ENCODE measurements around the gene HES1.
"Not testable (repeated sequence)": the region's sequence is repeated elsewhere in the genome, so short reads cannot be mapped to it uniquely, and the experiment has no call there.

Gene HES1

DNA sequence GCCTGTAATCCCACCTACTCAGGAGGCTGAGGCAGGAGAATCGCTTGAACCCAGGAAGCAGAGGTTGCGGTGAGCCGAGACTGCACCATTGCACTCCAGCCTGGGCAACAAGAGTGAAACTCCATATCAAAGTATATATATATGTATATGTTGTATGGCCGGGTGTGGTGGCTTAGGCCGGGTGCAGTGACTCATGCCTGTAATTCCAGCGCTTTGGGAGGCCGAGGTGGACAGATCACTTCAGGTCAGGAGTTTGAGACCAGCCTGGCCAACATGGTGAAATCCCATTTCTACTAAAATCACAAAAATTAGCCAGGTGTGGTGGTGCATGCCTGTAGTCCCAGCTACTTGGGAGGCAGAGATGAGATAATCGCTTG lies 7.0 kb upstream of the HES1 start:
- DNase-seq, result not testable (repeated sequence)

DNA sequence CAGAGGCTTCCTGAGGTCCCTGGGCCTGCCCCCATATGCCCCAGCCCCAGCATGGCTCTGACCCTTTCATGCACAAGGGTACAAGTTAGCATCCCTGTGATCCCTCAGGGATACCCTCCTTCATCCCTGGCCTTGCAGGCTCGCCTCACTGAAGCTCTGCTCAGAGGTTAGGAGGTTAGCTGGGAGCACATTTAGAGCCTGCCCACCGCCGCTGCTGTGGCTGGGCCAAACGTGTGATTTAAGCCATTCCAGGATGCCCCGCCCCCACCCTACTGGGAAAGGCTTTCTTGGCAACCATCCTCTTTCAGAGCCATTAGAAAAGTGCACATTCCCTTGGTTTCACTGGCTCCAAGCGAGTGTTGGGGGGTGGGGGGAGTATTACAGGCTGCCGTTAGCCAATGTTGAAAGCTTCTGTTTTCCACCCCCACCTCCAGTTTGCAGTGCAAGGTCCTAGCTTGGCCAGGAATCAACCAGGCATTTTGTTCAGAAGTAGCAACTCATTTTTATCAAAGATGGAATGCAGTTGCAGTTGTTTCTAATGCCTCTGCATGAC lies 6.3 kb upstream of the HES1 start:
- DNase-seq, result no peak

DNA sequence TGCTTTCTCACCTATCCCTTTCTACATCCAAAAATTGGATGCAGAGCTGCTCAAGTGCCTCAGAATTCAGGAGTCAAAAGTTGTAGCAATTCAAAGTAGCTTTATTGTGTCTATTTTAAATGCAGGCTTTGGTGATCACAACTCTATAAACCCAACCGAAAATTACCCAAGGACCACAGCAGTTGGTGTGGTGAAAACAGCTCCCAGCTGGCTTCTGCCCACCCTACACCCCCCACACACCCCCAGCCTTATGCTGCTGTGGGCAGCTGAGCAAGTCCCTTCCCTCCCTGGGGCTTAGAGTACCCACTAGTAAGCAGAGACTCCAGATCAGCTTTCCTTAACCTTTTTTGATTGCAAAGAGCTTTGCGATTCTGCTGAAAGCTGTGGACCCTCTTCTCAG lies 5.8 kb upstream of the HES1 start:
- DNase-seq, result no peak

DNA sequence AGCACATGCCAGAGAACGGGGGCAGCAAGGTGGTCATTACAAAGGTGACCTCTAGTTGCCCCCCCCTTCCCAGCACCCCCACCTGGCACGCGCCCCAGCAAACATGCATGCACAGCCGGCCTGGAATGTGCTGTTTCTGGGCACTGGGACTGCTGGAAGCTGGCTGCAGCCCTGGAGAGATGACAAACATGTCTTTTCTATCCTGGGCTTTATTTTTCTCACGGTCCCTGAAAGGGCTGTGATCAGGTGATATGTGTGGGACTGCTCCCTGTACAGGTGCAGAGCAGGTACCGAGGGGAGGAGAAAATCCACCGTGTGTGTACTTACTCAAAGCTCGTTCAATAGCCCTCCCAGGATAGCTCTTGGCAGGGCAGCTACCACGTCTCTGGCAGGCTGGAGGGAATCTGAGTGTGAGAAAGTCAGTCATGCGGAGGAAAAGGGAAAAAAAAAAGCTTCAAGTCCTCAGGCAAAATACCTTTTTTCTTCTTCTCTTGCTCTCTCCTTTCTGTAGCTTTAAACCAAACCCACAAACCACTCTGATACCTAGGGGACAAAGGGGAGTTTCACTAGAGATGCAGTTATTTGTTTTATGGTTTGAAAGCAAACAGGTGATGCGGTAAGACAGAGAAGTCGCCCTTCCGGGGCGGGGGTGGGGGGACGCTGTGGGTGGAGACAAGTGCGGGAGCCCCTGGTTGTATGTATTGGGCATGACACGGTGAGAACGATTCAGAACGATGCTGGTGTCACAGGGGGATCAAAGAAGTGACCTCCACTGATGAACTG lies 5.0 kb upstream of the HES1 start:
- DNase-seq, result no peak

DNA sequence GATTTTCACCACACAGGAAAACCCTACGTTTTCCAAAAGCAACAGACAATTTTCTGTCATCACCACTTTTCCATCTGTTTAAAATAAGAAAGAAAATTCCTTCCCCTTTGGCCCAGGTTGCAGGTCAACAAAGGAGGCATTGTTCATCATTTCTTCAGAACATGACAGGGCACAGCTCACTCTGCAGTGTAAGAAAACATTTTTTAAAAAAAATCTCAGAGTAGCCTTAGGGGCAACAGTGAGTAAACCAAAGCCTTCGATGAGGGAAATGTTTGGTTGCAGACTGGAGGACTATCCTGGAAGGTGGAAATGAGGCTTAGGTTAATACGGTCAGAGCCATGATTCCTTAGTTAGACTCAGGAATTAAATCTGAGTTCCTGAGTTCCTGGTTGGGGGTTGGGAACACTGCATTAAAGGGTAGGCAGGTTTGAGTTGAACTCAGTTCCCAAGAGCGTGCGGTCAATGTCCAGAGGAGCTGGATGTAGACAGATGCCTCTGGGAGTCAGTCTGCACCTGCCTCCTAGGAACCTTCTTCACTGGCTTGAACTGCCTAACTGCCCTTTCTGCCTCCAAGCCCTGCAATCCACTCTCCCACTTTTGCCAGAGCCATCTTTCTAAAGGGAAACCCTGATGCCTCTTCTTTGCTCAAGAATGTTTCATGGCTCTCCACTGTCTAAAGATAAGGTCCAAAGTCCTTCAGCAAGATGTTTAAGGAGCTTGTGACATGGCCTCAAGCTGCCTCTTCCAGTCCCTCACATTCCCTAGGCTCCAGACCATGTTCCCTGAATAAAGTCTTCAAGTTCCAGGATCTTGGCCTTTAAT lies 3.3 kb upstream of the HES1 start:
- DNase-seq, result no peak

DNA sequence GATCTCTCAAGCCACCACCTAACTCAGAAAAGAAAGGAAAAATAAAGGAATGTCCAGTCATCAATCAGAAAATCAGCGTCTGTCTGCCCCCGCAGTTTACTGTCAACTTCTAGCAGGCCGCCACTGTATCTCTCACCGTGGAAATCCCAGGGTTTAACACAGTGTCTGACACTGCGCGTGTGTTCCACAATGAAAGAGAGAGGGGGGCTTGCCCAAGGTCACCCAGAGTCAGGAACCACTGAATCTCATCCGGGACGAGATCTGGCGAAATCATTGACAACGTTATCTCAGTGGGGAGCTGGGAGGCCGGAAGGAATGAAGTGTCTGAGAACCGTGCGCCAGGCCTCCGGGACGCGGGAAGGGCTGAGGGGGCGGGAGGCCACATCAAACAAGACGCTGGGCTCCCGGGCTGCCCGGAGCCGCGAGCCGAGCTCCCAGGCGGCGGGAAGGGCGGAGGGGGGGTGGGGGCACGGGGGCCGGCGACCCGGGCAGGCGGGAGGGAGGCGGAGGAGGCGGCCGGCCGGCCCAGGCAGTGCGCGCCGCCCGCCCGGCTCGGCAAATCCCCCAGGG lies 2.2 kb upstream of the HES1 start:
- DNase-seq, result no peak

DNA sequence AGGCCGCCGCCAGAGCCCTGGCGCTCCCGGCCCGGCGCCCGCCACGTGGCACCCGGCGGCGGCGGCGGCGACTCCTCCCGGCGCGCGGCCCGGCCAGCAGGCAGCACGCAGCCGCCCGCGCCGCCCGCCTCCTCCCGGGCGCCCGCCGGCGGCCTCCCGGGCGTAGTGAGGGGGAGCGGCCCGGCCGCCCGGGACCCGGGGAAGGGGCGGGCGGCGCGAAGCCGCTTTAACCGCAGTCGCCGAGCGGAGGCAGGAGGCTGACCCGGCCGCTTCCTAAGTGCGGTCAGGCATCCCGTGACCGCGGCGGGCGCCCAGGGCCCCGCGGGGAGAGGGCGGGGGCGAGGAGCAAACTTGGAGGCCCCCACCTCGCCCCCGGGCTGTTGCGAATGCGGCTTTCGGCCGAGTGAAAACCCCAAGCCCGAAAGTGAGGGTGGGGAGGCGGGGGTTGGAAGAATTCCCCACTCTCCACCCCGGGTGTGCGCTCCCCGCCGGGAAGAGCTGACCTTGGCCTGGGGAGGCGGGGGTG lies 1.7 kb upstream of the HES1 start:
- peak; percentile 45 for DNase-seq

DNA sequence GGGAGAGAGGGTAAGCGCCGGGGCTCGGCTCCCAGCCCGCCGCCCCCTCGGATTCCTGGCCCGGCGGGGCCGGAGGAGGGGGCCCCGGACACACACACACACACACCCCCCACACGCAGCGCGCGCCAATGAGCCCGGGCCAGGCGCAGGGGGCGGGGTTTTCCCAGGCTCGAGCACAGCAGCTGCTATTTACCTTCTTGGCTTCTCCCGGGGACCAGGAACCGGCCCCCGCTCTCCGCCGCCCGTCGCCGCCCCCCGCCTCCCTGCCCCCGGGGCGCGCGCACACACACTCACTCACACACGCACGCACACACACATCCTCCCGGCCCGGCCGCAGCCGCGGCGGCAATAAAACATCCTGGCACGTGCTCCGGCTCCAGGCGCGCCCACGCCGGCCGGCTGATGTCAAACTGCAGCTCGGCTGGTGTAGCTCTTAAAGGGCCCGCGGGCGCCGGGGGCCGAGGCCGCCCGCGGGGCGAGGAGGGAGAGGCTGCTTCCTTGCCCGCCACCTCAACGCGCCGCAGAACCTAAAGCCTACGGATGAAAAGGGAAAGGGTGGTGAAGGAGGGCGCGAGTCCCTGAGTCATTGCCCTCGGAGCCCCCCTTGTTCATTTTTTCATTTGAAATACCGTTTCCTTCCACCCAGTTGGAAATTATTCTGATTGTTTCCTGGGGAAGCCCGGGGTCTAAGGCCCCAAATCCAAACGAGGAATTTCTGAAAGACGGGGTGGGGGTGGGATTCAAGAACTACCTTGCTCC lies 1.0 kb upstream of the HES1 start:
- peak; percentile 67 for DNase-seq

DNA sequence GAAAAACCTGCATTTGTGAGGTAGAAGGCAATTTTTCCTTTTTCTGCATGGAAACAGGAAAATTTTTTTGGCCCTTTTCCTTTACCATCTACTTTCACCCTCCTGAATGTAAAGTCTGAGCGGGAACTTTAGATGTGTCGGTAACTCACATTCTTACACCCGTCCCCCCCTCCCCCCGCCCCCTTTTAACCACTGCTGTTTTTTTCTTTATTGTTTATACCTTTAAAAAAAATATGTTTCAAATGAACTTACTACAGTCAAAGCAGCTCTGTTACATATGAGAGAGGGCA lies 487 bp upstream of the HES1 start:
- no peak for DNase-seq

DNA sequence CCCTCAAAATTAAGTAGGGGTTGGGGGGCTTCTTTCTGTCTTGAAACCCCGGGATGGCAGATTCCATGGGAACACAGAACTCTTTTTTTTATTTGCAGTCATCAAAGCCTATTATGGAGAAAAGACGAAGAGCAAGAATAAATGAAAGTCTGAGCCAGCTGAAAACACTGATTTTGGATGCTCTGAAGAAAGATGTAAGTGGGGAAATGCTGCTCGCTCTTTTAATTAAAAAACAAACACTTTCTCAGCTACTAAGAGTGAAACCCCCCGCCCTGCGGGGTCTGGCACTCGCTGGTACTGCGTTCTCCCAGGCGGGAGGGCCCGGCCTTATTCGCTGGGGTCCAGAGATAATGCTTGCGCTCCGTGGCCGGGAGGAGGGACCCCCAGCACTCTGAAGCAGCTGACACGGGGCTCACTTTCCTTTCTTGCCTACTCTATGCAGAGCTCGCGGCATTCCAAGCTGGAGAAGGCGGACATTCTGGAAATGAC lies 615 bp downstream of the HES1 start:
- DNase-seq, result no peak

DNA sequence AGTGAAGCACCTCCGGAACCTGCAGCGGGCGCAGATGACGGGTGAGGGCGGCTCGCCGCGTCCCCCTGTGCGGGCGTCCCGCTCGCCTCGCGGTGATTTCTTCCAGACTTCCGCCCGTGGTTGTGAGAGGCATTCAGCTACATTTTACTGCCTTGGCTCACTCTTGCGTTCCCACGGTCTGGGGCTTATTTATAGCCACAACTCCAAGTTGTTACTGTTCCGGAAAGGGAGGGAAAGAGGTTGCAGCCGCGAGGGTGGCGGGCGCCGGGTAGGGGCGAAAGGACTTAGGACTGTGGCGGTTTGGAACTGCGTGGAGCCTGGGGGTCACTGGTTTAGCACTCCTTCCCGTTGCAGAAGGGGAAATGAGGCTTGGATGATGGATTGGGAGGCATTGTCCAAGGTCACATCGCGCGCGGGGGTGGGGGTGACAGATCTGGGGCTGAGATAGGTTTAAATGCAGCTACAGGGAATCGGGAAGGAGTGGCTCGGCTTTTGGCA lies 1.1 kb downstream of the HES1 start:
- no peak for DNase-seq

DNA sequence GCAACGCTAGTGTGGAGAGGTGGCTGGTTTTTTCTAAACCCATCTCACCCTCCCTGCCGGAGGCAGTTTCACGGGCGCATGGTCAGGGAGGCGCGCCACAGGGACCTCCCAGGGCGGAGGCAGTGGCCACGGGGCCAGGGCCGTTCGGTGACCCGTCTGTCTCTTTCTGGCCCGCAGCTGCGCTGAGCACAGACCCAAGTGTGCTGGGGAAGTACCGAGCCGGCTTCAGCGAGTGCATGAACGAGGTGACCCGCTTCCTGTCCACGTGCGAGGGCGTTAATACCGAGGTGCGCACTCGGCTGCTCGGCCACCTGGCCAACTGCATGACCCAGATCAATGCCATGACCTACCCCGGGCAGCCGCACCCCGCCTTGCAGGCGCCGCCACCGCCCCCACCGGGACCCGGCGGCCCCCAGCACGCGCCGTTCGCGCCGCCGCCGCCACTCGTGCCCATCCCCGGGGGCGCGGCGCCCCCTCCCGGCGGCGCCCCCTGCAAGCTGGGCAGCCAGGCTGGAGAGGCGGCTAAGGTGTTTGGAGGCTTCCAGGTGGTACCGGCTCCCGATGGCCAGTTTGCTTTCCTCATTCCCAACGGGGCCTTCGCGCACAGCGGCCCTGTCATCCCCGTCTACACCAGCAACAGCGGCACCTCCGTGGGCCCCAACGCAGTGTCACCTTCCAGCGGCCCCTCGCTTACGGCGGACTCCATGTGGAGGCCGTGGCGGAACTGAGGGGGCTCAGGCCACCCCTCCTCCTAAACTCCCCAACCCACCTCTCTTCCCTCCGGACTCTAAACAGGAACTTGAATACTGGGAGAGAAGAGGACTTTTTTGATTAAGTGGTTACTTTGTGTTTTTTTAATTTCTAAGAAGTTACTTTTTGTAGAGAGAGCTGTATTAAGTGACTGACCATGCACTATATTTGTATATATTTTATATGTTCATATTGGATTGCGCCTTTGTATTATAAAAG lies 1.8 kb downstream of the HES1 start:
- no peak for DNase-seq

DNA sequence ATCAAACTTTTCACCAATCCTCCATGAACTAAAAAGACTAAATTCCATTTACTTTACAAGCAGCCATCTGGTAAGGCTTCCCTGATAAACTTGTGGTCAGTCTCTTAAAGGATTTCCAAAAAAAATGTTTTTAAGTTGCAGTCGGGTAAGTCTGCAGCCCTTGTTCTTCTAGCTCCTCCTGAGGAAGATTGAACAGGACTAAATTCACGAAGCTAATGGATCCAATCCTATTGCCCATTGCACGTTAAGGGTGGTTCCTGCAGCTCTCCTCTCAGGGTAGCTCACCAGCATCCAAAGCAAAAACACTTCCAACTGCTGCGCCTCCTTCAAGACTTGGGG lies 2.8 kb downstream of the HES1 start:
- DNase-seq, result no peak

DNA sequence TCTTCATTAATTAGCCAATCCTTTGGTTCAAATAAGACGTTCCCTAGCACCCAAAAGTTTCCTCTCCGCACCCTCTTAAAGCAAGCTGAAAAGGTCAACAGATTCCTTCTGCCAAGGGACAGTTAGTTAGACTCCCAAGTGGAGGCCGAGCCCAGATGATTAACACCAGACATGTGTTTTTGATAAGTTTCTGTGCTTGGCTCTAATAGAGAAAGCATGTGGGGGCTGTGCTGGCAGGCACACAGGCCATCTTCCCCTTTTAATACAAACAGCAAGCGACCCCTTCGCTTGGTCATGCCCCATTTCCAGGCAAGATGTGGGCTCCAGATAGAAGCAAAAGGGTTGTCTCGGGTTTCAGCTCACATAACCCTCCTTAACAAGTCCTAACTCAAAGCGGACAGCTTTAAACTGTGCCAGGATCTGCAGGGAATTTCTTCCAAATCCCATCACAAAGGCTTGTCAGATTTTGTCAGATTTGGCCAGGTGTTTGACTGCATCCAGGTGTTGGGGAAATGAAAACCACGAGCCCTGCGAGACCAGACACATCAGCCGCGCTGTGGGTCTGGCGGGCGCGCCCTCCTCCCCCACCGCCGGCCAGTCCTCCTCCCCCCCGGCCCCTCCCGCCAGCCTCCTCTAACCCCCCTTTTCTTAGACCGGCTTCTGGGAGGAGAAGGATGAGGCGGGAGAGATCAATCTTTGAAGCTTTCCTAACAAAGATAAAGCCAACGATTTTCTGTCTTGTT lies 3.3 kb downstream of the HES1 start:
- no peak for DNase-seq

DNA sequence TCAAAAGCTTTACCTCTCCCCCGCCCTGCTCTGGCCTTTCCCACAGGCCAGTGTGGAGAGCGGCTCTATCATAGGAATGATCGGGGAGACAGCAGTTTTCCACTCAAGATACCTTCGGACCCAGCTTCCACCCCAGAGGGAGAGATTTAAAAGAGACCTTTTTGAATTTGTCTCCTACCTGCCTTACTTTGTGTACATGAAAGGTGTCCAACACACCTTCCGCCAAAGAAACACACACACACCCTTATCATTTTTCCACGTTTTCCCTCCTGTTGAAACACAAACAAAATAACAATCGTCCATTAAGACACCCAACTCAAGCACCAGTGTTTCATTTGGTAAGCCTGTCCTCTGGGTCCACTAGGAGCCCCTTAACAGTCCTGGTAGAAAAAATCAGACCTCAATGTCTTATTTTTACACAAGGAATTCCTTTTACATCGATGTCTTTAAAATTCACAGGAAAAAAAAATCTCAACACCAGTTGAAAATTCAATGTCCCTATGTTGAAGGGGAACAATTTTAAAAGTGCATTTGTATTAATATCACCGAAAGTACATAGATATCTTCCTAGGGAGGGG lies 4.0 kb downstream of the HES1 start:
- DNase-seq, result no peak

DNA sequence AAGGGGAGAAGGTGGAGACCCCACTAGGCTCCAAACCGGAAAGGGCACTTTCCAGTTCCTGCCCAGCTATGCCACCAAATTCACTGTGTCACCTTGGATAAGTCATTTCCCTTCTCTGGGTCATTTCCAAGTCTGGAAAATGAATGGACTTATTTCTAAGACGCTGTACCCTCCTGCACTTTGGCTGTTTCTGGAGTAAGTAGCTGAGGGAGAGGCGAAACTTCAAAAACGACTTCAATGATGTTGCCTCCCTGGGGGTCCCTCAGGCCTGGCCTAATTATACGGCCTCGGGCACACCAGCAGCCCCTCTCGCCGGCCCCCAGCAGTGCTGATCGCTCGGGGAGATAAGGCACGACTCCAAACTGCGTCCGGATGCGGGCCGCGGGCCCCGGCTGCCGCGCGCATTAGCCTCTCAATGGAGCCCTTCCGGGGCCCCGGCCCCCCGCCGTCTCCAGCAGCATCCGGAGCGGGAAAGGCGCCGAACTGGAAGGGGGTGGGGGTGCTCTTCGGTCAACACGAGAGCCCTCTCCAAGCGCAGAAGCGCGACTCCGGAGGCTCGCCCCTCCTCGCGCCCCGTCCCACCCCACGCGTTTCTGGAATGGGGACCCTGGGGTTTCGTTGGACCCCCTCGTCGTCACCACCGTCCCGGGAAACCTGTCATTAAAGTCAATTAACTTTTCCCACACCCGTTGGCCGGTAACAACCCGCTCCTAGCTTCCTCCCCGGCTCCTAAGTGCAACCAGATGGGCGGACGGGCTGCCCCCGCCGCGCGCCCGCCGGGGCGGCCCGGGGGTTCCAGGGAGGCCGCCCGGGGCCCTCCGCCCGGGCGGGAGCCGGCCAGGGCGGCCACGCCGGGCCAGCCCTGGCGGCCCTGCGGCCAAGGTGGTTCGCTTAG lies 4.8 kb downstream of the HES1 start:
- no peak for DNase-seq

DNA sequence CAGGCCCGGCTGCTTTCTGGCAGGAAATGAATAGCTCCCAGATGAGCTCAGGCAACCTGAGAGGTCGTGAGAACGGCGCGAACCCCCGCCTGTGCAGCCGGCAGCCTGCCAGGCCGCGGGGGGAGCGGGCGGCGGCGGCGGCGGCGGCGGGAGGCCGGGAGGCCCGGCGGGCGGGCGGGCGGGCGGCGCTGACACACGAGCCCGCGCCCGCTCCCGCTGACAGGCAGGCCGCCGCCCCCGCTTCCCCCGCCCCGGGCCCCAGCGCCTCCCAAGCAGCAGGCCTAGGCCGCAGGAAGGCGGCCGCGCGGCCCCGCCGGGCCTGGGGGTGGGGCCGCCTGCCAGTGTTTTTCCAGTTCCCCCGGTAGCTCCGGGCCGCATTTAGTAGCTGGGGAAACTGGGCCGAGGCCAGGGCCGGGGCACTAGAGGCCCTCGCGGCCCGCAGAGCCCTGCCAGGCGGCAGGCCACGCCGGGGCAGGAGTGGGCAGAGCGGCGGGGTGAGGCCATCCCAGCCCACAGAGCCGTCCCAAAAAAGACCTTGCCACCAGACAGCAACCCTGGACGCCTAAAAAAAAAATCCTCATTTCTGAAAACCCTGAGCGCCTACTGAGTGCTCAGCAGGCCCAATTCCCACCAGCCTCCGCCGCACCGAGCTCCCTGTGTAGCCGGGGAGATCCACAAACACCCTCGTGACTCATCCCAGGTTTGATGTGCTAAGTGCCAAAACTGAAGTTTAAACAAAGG lies 5.6 kb downstream of the HES1 start:
- DNase-seq, result peak; percentile 38

DNA sequence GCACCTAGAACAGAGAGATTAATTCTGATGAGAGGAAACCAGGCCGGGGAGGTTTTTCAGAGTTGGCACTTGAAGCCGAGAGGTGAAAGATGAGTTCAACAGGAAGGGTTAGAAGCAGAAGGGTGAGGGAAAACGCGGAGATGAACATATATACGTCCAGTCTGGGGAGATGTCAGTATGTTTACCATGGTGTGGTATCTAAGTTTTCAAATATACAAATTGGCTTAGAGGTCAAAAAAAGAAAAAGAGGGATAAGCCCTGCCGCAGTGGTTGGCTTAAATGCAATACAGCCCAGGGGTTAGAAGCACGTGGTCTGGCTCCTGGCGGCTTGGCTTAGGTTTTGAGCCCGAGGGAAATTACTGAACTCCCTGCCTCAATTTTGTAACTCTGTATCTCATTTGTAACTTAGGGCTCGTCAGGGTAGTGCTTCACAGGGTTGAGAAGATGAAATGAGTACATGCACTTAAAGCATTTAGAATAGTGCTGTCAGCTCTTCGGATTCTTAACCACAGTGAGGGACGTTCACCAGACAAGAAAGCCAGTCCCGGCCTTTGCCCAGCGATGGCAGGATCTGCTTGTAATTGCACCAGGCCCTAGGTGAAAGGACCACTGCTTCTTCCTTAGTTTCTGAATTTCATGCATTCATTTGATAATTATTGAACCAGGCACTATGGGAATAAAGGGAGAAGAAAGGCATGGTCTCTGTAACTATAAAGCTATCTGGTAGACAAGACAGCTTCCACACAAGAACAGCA lies 6.4 kb downstream of the HES1 start:
- no peak for DNase-seq
